Fibroblast of peridontal ligament (primary cell): Measurements from ENCODE around the gene FTSJ1.
"Not testable (repeated sequence)": the region's sequence is repeated elsewhere in the genome, so short reads cannot be mapped to it uniquely, and the experiment has no call there.

Experiments
- DNase-seq: peaks from one replicate; pipeline ENCODE4 v3.0.0-alpha.2; 2010; ENCODE audit errors: extremely low read depth

The FTSJ1 gene

DNA sequence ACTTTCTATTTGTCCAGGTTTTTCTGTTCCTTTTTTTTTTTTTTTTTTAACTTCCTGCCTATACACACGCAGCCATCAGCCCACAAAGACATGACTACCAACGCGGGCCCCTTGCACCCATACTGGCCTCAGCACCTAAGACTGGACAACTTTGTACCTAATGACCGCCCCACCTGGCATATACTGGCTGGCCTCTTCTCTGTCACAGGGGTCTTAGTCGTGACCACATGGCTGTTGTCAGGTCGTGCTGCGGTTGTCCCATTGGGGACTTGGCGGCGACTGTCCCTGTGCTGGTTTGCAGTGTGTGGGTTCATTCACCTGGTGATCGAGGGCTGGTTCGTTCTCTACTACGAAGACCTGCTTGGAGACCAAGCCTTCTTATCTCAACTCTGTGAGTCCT lies 47.7 kb downstream of the FTSJ1 start:
- DNase-seq: no peak

DNA sequence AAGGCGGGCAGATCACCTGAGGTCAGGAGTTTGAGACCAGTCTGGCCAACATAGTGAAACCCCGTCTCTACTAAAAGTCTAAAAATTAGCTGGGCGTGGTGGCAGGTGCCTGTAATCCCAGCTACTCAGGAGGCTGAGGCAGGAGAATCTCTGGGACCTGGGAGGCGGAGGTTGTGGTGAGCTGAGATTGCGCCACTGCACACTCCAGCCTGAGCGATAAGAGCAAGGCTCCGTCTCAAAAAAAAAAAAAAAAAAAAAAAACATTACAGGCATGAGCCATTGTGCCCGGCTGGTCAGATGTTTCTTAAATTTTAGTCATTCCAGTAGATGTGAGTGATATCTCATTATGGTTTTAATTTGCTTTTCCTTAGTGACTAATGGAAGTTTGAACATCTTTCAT lies 49.9 kb downstream of the FTSJ1 start:
- not testable (repeated sequence) for DNase-seq

DNA sequence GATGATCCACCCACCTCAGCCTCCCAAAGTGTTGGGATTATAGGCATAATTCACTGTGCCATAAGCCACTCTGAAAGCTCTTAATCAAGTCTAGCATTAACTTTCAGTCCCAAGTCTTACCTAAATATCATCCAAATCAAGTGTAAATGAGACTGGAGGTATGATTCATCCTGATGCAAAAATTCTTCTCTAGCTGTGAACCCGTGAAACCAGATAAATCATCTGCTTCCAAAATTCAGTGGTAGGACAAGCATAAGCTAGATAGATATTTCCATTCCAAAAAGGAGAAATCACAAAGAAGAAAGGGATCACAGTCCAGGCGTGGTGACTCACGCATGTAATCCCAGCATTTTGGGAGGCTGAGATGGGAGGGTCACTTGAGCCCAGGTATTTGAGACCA lies 54.7 kb downstream of the FTSJ1 start:
- no peak for DNase-seq

DNA sequence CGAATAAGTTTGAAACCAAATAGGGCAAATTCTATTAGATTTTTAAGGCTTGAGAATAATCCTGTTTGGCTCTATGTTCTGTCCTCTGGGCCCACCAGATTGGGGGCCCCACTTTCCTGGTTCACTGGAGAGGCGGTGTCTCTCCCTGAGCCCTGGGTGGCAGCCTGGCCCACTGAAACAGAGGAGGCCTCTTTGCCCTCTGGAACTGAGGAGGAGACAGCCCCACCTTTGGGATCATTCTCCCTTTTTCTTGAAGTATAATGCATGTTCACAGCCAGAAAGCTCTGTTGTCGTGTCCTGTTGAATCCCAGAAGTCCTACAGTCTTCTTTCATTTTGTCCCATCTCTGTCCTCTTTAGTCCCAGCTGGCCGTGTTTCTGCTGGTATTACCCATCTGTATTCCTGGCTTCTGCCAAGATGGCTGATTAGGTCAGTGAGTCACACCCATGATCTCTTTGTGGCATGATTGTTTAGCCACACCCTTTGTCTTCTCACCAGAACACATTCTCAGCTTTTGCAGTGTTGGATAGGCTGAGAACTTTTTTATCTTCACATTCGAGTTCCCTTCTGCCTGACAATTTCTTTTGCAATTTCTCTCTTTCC lies 55.5 kb downstream of the FTSJ1 start:
- peak; percentile 83 for DNase-seq

DNA sequence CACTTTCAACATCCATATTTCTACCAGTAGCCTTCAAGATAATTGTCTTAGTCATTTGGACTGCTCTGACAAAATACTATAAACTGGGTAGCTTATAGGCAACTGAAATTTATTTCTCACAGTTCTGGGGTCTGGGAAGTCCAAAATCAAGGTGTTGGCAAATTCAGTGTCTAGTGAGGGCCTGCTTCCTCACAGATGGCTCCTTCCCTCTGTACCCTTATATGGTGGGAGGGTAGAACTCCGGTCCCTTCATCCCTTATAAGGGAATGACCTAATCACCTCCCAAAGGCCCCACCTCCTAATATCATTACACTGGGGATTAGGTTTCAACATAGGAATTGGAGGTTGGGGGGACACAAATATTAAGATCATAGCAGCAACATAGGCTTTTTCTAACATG lies 56.2 kb downstream of the FTSJ1 start:
- DNase-seq: no peak

DNA sequence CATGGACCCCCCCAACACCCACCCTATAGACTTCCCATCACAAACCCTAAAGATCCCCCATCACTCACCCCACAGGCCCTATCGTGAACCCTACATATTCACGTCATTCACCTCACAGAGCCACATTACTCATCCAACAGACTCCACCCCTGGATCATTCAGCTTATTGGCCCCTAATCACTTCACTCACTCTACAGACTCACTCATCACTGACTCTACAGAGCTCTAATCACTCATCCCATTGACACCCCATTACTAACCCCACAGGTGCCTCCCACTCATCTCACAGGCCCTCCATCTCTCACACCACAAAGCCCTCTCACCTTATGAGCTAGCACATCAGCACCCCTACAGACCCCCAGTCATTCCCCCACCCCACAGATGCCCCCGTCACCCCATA lies 57.2 kb downstream of the FTSJ1 start:
- no peak for DNase-seq
